H1 (cell line): ENCODE data around the gene SAFB2. TPM values are rescaled to one million over a fixed set of nuclear protein-coding genes. Genes with fewer than 3 reads are reported as not detected.

Experiments
- CTCF ChIA-PET: fragments of 300-600 bp; sonication (Branson Sonifier 250); formaldehyde crosslinking; loops from one replicate; lab custom pipeline; 2021; ENCODE audit not compliant: partially characterized antibody; lab: Charles Lee
- POLR2A ChIA-PET: fragments of 300-600 bp; sonication (Branson Sonifier 250); formaldehyde crosslinking; loops from one replicate; lab custom pipeline; 2021; ENCODE audit warnings: inconsistent platforms; ENCODE audit not compliant: partially characterized antibody; lab: Charles Lee
- DNase-seq, 2 experiments: peaks; one replicate each; pipeline versions ENCODE4 v3.0.0 to v3.0.0-alpha.2; 2010 to 2022; ENCODE audit warnings: low spot score in 2 of 2, low read depth in 1 of 2, mixed read lengths in 1 of 2
- FAIRE-seq: peaks from 2 replicates; lab custom pipeline; 2011; peaks lifted over from hg19 to GRCh38; lab: Jason Lieb, UNC
- H2AFZ ChIP-seq: 2 replicates; pipeline ENCODE4 v1.8.1; 2012; ENCODE audit warnings: low read length, inconsistent platforms
- H2AK5ac ChIP-seq: 2 replicates; pipeline ENCODE4 v1.6.1; 2013; ENCODE audit warnings: low read depth, low read length
- H2BK120ac ChIP-seq: replicated peaks from 2 replicates; pipeline ENCODE3; 2013; ENCODE audit warnings: low read depth, low read length, inconsistent platforms
- H2BK12ac ChIP-seq: 2 replicates; pipeline ENCODE4 v1.6.1; 2013; ENCODE audit warnings: low read depth, low read length
- H2BK15ac ChIP-seq: 2 replicates; pipeline ENCODE4 v1.6.1; 2013; ENCODE audit warnings: low read length
- H2BK20ac ChIP-seq: 2 replicates; pipeline ENCODE4 v1.6.1; 2013; ENCODE audit warnings: low read length
- H2BK5ac ChIP-seq: 2 replicates; pipeline ENCODE4 v1.6.1; 2013; ENCODE audit warnings: low read depth, low read length
- H3K14ac ChIP-seq: 2 replicates; pipeline ENCODE4 v1.6.1; 2013; ENCODE audit warnings: inconsistent platforms; ENCODE audit not compliant: insufficient read length
- H3K18ac ChIP-seq: 2 replicates; pipeline ENCODE4 v1.6.1; 2013; ENCODE audit warnings: low read length; ENCODE audit errors: extremely low read depth
- H3K23ac ChIP-seq: 2 replicates; pipeline ENCODE4 v1.6.1; 2013; ENCODE audit warnings: inconsistent platforms; ENCODE audit not compliant: insufficient read length
- H3K23me2 ChIP-seq: 2 replicates; pipeline ENCODE4 v1.6.1; 2013; ENCODE audit warnings: low read depth, low read length
- H3K27ac ChIP-seq: 2 replicates; pipeline ENCODE4 v1.6.1; 2011; ENCODE audit warnings: low read depth, low read length, inconsistent platforms
- H3K27me3 ChIP-seq, 4 experiments: replicated peaks in 1 of 4; 1 replicate in 1 of 4; 2 replicates in 3 of 4; pipeline versions ENCODE4 v1.6.1 to v1.8.1; 2011 to 2013; ENCODE audit warnings: low read length in 3 of 4, mild to moderate bottlenecking in 3 of 4, inconsistent platforms in 2 of 4, mixed read lengths in 2 of 4, moderate library complexity in 1 of 4; ENCODE audit not compliant: control insufficient read depth in 3 of 4, insufficient read depth in 3 of 4; ENCODE audit errors: extremely low read depth in 1 of 4
- H3K36me3 ChIP-seq, 4 experiments: 2 replicates each; pipeline versions ENCODE4 v1.6.1 to v1.8.1; 2011 to 2013; ENCODE audit warnings: mild to moderate bottlenecking in 4 of 4, low read length in 3 of 4, moderate library complexity in 2 of 4, control low read depth in 1 of 4, inconsistent platforms in 1 of 4; ENCODE audit not compliant: insufficient read depth in 4 of 4, control insufficient read depth in 2 of 4
- H3K4ac ChIP-seq: replicated peaks from 2 replicates; pipeline ENCODE3; 2013; ENCODE audit warnings: low read length, low read depth, mixed read lengths, inconsistent platforms; ENCODE audit not compliant: insufficient read length
- H3K4me1 ChIP-seq, 4 experiments: replicated peaks in 1 of 4; 1 replicate in 1 of 4; 2 replicates in 3 of 4; pipeline versions ENCODE4 v1.6.1 to v1.8.1; 2011 to 2013; ENCODE audit warnings: low read length in 3 of 4, inconsistent platforms in 2 of 4, mixed read lengths in 1 of 4; ENCODE audit not compliant: insufficient read depth in 4 of 4, control insufficient read depth in 3 of 4
- H3K4me2 ChIP-seq, 2 experiments: 2 replicates each; pipeline versions ENCODE4 v1.6.1 to v1.8.1; 2011 to 2013; ENCODE audit warnings: low read depth in 2 of 2, low read length in 2 of 2, control low read depth in 1 of 2, inconsistent platforms in 1 of 2, mild to moderate bottlenecking in 1 of 2; ENCODE audit not compliant: insufficient read depth in 1 of 2
- H3K4me3 ChIP-seq, 4 experiments: fragments of 200-600, 300-600 bp in 1 of 4; sonication (generic), shearing (Covaris generic), sonication (Bioruptor Twin) in 1 of 4; 2 replicates each; pipeline versions ENCODE4 v1.5.1 to v1.8.1; 2011 to 2016; ENCODE audit warnings: low read length in 4 of 4, low read depth in 3 of 4, control low read depth in 2 of 4, inconsistent platforms in 2 of 4, mild to moderate bottlenecking in 2 of 4, mixed read lengths in 1 of 4, moderate library complexity in 1 of 4; ENCODE audit not compliant: insufficient read depth in 2 of 4; ENCODE audit errors: extremely low read depth in 1 of 4
- H3K56ac ChIP-seq: replicated peaks from 2 replicates; pipeline ENCODE3; 2013; ENCODE audit warnings: low read depth, mild to moderate bottlenecking, mixed read lengths, low read length, inconsistent platforms; ENCODE audit not compliant: insufficient read length
- H3K79me1 ChIP-seq: 2 replicates; pipeline ENCODE4 v1.6.1; 2013; ENCODE audit warnings: low read depth, low read length, control low read depth
- H3K79me2 ChIP-seq, 2 experiments: 2 replicates each; pipeline versions ENCODE4 v1.6.1 to v1.8.1; 2012 to 2013; ENCODE audit warnings: low read length in 2 of 2, mild to moderate bottlenecking in 2 of 2, inconsistent platforms in 1 of 2; ENCODE audit not compliant: insufficient read depth in 2 of 2, control insufficient read depth in 1 of 2
- H3K9ac ChIP-seq, 4 experiments: replicated peaks in 1 of 4; 1 replicate in 1 of 4; 2 replicates in 3 of 4; pipeline versions ENCODE4 v1.6.1 to v1.8.1; 2011 to 2013; ENCODE audit warnings: low read depth in 3 of 4, low read length in 3 of 4, control low read depth in 2 of 4, mild to moderate bottlenecking in 2 of 4, moderate library complexity in 2 of 4, inconsistent platforms in 1 of 4; ENCODE audit errors: extremely low read depth in 1 of 4
- H3K9me3 ChIP-seq, 2 experiments: 2 replicates each; pipeline versions ENCODE4 v1.6.1 to v1.8.1; 2012 to 2013; ENCODE audit warnings: mild to moderate bottlenecking in 2 of 2, moderate library complexity in 2 of 2, control low read depth in 1 of 2, inconsistent platforms in 1 of 2, low read depth in 1 of 2, low read length in 1 of 2, mixed read lengths in 1 of 2; ENCODE audit not compliant: insufficient read depth in 2 of 2
- H4K20me1 ChIP-seq, 2 experiments: replicated peaks in 1 of 2; 2 replicates each; pipeline versions ENCODE3 to v1.8.1; 2011 to 2013; ENCODE audit warnings: inconsistent platforms in 2 of 2, low read length in 2 of 2, mild to moderate bottlenecking in 1 of 2; ENCODE audit not compliant: insufficient read depth in 2 of 2, control insufficient read depth in 1 of 2
- H4K5ac ChIP-seq: 2 replicates; pipeline ENCODE4 v1.6.1; 2013; ENCODE audit warnings: low read length, low read depth, mixed read lengths, inconsistent platforms; ENCODE audit not compliant: insufficient read length
- H4K8ac ChIP-seq: 2 replicates; pipeline ENCODE4 v1.8.0; 2013; ENCODE audit warnings: mild to moderate bottlenecking, moderate library complexity, low read length, inconsistent platforms; ENCODE audit not compliant: insufficient read depth; ENCODE audit errors: extremely low read depth
- H4K91ac ChIP-seq: replicated peaks from 2 replicates; pipeline ENCODE3; 2013; ENCODE audit warnings: low read length, mixed read lengths, inconsistent platforms; ENCODE audit not compliant: insufficient read length
- EGR1 ChIP-seq: IDR thresholded peaks from 2 replicates; pipeline ENCODE4 v1.6.1; 2011; ENCODE audit warnings: low read depth, low read length, borderline replicate concordance
- MAX ChIP-seq: IDR thresholded peaks from 2 replicates; pipeline ENCODE4 v1.6.1; 2012; ENCODE audit warnings: inconsistent platforms
- SIRT6 ChIP-seq: IDR thresholded peaks from one replicate; pipeline ENCODE4 v1.7.1; 2012; ENCODE audit warnings: low read length, inconsistent platforms
- SP1 ChIP-seq: IDR thresholded peaks from 2 replicates; pipeline ENCODE4 v1.6.1; 2011; ENCODE audit warnings: low read depth, low read length
- WGBS, 2 experiments: shearing (Covaris generic) in 1 of 2; methylation state at CpG; one replicate each; pipeline versions ENCODE4 v1.1.6 to v1.1.7; 2013 to 2015; ENCODE audit warnings: low lambda C conversion rate in 2 of 2, mixed read lengths in 2 of 2, inconsistent platforms in 1 of 2, low coverage in 1 of 2, missing lambda C conversion rate in 1 of 2; ENCODE audit not compliant: insufficient replicate concordance in 2 of 2, insufficient coverage in 1 of 2, insufficient read length in 1 of 2; ENCODE audit errors: extremely low coverage in 1 of 2, missing lambda C conversion rate in 1 of 2; 5-methylcytosine and 5-hydroxymethylcytosine counted together
- polyA plus RNA-seq, 7 experiments: library from polyadenylated mRNA; depleted of rRNA in 3 of 7; stranded (reverse) in 5 of 7; unstranded in 2 of 7; fragments of >200 nt in 5 of 7; fragments of 200-250 nt in 2 of 7; gene quantifications; 1 replicate in 5 of 7; 2 replicates in 1 of 7; 4 replicates in 1 of 7; pipeline versions ENCODE4 v1.2.1 to v1.2.3, GENCODE V29; 2011 to 2013; ENCODE audit warnings: missing spikeins in 2 of 7, mixed read lengths in 2 of 7
- total RNA-seq: library from RNA; stranded (reverse); fragmentation: NEBNext Ultra II Directional; extraction: Animal tissue kit (Norgen Biotek cat#: 25700); gene quantifications from 2 replicates; pipeline ENCODE4 v1.2.1, GENCODE V29; 2021

Gene SAFB2
- total and polyA plus RNA-seq, 2 of the 8 experiments (the other 6 are each of a cell fraction or from before 2014, with no cell fraction given) = 14.8 to 63.8 TPM

GRCh38 chr19:5587071-5587455, 35.5 kb downstream of the SAFB2 start:
- Histone ChIP-seq H3K27ac (no peak overlapping the region), H4K8ac (no peak overlapping the region), H2BK5ac (no peak overlapping the region), H3K4me3 (no peak overlapping the region), H2BK120ac (no peak overlapping the region), H3K79me1 (peaks cover 12% of the 10 kb centered on the region), H3K9me3 (no peaks in the 10 kb centered on the region), H4K91ac (no peak overlapping the region), H2AK5ac (no peak overlapping the region), H3K56ac (no peak overlapping the region), H3K4me2 (no peak overlapping the region; a peak in 1 of 4 replicates), H3K9ac (no peak overlapping the region), H2BK15ac (no peak overlapping the region), H3K36me3 (peaks cover 11 to 31% (median 22%) of the 10 kb centered on the region in 4 experiments; a peak in 5 of 8 replicates), H3K4ac (no peak overlapping the region), H2BK20ac (no peak overlapping the region), H3K18ac (no peak overlapping the region), H3K4me1 (peaks cover 0 to 21% (median 16%) of the 10 kb centered on the region in 4 experiments; a peak in 6 of 7 replicates), H3K27me3 (no peaks in the 10 kb centered on the region), H3K14ac (no peak overlapping the region), H2BK12ac (no peak overlapping the region), H3K23ac (no peak overlapping the region), H4K5ac (no peak overlapping the region), H2AFZ (no peak overlapping the region), H3K23me2 (peaks cover 2% of the 10 kb centered on the region; the same call in 1 of the 2 replicates), H3K79me2 (no peaks in the 10 kb centered on the region), H4K20me1 (peaks cover 4 to 23% of the 10 kb centered on the region in 2 experiments)
- 97% methylated on average over 15 of the region's 16 CpGs; no CpG with 5 or more reads in 1 of the 2 experiments for WGBS, 2 experiments
- no peak for TF ChIP-seq EGR1
- TF ChIP-seq SIRT6 = no peak
- TF ChIP-seq SP1 = no peak
- TF ChIP-seq MAX = no peak
- FAIRE-seq (no peak), DNase-seq (no peak)
- CTCF ChIA-PET = interaction anchor here (0.6 to 0.7 kb wide), 2 partner anchors 21 to 367 kb away, joined by 3 read pairs; no protein-coding TSS in a partner anchor
- POLR2A ChIA-PET = interaction anchor here (2.3 kb wide), 1 partner anchor 104 kb away, joined by 16 read pairs; the partner anchor contains the start of gene RPL36
